Left lobe of liver (tissue), 2 donors: Measurements from ENCODE around the gene ZNF438. TPM values are rescaled to one million over a fixed set of nuclear protein-coding genes. Genes with fewer than 3 reads are reported as not detected.

Experiments used
- ATAC-seq: fragments of 200-7000 bp; cut with Tn5 transposase; one replicate; pipeline ENCODE4 v1.9.1; 2020; ENCODE audit warnings: mild to moderate bottlenecking, moderate library complexity
- DNase-seq: peaks from one replicate; pipeline ENCODE4 v3.0.0-alpha.2; 2020; ENCODE audit warnings: low spot score
- total RNA-seq: library from RNA; stranded (reverse); gene quantifications from one replicate; pipeline ENCODE4 v1.2.1, GENCODE V29; 2021
- donor health status: DM: no; HTN: no; CAD: no; lungs with moderate emphysema.
- donor health status: DM: no; HTN: yes; CAD: no.

The ZNF438 gene
- total RNA-seq, 1 donor from 2014 or later, result 1.9 TPM

DNA sequence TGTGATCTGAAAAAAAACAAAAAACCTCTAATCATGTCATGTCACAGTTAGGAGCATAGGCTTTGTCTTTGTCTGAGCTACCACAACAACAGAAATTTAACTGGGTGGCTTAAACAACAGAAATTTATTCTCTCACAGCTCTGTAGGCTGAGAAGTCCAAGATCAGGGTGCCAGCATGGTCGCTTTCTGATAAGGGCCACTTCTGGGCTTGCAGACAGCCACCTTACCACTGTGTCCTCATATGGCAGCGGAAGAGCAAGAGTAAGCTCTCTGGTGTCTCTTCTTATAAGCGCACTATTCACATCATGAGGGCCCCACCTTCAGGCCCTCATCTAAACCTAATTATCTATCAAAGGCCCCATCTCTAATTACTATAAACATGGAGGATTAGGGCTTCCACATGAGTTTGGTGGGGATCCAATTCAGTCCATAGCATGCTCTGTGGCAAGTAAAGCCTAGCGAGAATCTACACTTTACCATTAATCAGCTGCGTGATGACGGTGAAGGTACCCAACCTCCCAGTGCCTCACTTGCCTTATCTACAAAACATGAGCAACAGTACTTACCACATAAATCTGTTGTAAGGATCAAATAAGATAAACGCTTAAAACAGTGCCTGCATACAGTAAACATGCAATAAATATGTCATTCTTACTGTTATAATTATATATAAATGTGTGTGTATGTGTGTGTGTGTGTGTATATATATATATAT is 17.3 kb downstream of the ZNF438 start:
- no peak for ATAC-seq
- DNase-seq, result no peak

DNA sequence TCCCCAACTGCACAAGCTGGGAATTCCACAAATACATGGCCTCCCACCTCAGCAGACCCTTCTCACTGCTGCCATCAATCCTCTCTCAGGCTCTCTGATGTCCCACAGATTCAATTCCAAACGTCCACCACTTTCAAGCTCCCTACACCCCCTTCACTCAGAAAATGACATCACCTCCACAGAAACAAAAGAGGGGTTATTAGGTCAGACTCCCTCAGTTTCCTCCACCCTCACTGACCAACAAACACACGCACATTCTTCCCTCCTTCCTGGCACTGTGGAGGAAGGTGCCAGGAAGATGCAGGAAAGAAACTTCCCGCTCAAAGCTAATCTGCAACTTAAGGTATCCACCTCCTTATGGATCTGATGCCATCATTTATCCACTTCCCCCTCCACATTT is 18.3 kb downstream of the ZNF438 start:
- no peak for ATAC-seq
- no peak for DNase-seq

DNA sequence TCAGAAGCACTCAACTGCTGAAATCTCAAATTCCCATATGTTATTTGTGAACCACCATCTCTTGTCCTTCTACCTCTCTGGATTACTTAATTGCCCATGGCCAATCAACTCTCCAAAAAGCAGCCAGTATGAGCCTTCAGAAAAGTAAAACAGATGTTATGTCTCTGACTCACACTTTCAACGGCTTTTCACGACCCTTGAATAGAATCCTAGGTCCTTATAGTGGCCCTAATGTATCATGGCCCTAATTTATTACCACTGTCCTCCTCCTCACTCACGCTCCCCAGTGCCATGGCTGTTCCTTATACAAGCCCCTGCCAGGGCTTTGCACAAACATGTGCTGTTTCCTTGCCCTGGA is 20.0 kb downstream of the ZNF438 start:
- no peak for ATAC-seq
- no peak for DNase-seq

DNA sequence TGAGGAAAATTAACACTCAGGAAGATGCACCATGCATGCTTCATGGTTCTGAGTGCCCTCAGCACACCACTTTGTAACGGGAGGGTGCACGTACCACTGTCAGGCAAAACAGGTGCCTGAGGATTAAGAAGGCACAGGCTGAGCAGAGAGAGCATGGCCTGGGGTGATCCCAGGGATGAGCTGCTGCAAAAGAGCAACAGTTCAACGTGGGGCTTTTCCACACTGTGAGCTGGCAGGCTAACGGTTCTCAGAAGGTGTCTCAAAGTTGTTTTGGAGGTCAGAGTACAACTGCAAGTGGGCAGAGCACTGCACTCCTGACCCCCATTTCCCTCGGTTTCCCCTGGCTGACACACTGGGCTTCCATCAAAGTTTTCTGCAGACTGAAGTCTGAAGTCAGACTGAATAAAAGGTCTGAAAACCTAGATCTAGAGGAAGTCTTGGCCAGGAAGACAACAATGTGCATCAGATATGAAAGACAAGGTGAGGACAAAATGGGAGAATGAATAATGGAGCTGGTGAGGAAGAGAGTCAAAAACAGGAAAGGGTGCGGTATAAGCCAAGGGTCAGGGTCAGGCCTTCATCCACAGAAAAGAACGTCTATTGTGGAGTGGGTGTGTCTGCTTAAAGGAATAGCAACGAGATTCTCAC is 20.5 kb downstream of the ZNF438 start:
- DNase-seq (no peak), ATAC-seq (peak; percentile 70)

DNA sequence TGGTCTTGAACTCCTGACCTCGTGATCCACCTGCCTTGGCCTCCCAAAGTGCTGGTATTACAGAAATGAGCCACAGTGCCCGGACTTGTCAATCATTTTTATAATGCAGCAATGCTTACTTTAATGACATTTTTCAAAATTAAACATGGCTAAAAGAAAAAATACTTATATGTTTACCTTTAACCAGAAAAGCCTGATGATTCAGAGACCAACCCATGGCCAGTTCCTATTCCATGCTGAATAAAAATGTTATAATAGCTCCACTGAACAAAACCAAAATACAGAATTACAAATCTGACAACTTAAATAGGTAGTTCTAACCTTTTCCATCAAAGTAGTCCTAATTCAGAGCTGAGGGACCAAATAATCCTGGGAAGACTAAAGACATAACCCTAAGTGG is 21.6 kb downstream of the ZNF438 start:
- ATAC-seq, result no peak
- no peak for DNase-seq

DNA sequence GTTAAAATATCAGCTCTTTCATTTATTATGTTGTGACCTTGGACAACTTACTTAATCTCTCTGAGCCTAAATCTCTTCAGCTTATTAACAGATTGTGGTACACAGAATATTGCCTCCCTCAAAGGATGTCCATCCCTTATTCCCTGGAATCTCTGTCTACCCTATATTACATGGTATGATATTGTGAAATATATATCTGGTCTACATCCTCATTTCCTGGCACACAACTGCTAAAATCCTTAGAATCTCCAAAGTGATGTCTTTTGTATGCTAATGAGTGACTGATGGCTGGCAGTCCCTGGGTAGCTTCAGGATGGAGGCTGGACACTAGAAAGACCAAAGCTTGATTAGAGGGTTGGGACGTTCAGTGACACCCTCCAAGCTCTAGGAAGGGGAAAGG is 25.8 kb downstream of the ZNF438 start:
- no peak for DNase-seq
- no peak for ATAC-seq

DNA sequence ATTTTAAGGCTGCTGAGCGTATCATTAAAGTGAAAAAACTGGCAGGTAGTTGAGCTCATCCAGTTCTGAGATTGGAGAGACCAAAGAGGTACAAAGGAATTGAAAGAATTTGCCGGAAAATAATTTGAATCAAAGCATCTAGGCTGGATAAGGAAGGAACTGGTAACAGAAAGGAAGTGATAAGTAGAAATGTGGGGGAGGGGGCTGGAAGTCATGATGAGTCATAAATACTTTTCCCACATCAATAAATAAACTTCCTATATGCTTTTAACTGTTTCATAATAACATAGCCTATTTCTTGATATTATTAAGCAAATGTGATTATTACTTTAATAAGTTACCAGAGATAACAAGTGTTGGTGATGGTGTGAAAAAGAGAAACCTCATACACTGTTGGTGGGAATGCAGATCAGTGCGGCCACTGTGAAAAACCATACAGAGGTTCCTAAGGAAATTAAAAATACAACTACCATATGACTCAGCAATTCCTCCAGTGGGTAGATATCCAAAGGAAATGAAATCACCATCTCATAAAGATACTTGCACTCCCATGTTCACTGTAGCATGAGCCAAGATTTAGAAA is 27.0 kb downstream of the ZNF438 start:
- ATAC-seq, result peak; percentile 39
- DNase-seq, result no peak

DNA sequence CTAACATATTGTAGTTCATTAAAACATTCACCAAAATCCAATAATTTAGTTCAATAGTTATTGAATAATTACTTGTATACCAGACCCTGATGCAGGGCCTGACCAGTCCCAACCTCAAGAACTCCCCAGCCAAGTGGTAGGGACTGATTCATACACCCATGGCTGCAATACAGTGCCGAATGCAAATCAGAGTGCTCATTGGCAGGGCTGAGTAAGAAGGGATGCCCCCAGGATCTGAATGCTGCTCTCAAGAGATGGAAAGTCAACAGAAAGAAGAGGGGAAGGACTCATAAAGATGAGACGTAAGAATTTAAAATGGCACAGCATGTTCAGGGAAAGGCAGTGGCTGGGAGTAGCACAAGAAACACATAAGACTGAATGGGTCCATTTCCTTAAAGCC is 29.9 kb downstream of the ZNF438 start:
- ATAC-seq (no peak), DNase-seq (no peak)

DNA sequence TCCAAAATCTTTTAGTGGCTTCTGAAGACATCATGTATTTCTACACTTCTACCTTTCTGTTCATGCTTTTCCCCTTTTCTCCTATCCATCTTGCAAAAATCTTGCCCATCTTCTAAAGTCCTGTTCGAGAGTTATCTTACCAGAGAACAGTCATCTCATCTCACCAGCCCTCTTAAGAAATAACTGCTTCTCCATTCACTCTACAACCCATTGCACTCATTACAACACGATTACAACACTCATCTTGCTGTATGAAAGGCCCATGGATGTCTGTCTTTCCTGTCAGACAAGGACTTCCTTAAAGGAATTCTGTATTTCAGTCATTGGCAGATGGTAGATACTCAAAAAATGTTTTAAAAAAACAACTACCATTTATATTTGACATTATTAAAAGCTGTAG is 30.8 kb downstream of the ZNF438 start:
- DNase-seq (no peak), ATAC-seq (no peak)

DNA sequence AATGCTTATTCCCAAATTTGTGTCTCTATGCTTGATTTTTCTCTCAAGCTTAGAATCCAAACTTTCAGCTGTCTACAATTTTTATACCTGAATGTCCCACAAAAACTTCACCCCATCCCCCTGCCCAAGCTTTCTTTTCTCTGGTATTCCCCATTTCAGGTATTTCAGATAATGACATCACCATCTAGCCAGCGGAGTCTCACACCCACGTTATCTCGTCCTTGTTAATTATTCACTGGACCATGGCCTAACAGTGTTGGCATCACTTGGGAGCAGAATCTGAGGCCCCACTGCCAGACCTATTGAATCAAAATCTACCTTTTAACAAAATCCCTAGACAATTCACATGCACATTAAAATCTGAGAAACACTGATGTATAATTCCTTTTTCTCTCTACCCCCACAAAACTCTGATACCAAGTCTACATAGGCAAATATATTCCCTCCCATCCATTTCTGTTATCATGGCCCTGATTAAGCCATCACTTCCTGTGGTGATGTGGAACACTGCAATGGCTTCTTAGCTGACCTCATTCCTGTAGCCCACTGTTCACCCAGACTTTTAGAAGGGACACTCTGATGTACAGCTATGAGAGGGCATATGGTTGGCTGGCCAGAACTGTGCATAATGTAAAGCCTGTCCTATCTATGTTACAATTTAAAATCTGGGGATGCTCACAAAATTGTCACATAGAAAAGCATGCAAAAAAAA is 31.4 kb downstream of the ZNF438 start:
- ATAC-seq, result peak; percentile 75
- DNase-seq, result no peak

DNA sequence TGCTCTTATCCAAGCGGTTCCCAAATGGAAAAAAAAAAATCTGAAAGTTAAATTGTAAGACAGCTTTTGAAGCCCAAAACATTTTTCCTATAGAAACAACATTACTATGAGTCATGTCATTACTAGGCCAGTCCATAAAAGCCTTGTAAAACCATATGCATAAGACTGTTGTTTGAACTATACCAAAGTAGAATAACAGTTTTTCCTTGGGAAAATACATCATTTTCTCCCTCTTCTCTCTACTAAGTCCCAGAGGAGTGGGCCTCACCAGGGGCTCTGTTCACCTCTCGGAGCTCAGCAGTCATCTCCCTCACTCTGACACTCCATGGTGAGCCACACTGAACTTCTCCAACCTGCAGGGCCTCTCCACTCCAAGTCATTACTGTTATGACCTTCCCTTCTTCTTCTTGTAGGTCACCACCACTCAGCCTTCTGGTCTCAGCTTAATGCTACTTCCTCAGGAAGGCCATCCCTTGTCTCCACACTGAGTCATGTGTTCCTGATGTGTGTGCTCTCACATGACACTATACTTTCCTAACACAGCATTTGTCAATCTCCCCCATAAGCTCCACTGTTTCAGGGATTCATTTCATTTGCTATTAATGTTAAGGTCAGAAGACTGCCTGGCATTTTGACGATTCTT is 32.5 kb downstream of the ZNF438 start:
- DNase-seq (no peak), ATAC-seq (peak; percentile 67)

DNA sequence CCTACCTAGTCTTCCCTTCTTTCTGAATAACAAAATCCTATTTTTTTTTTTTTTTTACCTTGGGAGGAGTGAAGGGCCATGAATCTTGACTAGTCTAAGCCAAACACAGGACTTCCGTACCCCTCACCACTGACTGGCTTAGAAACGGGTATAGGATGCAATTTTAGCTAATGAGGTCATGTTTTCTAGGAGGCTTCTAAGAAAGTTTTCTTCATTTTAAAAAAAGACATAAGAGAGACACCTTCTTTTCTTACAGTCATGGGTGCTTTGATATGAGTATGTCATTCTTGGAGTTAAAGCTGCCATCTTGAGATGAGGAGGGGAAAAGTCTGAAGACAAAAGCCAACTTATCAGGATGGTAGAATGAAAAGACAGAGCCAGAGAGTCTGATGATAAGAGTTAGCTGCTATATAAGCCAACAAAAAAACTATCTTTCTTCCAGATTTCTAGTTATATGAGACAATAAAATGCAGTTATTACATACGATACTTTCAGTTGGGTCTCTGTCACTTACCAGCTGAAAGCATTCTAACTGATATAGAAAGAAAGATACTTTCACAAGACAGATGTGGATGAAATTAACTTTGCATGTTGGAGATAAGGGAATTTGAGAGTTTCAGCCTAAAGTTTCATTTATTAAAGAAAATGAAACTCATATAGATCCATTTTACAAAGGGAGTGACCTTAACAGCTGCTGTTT is 34.0 kb downstream of the ZNF438 start:
- no peak for DNase-seq

DNA sequence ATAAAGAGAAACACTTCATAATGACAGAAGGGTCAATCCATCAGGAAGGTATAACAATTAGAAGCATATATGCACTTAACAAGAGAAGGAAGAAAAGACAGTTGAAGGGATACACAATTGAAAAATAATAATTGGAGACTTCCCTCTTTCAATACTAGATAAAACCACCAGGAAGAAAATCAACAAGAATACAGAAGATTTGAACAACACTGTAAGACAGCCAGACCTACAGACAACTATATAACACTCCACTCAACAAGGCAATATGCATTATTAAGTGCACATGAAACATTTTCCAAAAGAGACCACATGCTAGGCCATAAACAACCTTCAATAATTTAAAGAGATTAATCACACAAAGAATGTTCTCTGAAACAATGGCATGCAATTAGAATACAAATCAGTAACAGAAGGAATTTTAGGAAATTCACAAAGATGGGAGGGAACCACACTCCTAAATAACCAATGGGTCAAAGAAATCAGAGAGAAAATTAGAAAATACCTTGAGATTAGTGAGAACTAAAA is 35.1 kb downstream of the ZNF438 start:
- no peak for ATAC-seq
- DNase-seq, result no peak

More for the DNA sequence above, 34.0 kb downstream of the ZNF438 start:
- no peak for ATAC-seq

DNA sequence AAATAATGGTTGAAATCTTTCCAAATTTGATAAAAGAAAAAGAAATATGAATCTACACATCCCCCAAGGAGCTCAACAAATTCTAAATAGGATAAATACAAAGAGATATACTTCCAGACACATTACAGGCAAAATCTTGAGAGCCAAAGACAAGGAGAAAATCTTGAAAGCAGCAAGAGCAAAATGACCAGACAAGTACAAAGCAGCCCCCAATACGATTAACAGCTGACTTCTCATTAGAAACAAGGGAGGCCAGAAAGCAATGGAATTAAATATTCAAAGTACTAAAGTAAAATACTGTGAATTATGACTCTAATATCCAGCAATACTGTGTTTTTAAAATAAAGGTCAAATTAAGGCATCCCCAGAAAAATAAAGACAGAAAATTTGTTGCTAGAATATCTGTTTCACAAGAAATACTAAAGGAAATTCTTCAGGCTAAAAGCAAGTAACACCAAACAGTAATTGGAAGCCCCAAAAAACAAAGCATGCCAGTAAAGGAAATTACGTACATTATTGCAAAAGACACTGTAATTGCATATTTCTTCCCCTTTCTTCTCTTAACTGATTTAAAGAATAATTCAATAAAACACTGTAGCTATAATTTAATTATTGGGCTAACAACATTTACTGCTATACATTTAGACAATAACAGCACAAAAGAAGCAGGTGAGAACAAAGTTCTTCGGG is 36.4 kb downstream of the ZNF438 start:
- DNase-seq, result no peak
- ATAC-seq, result no peak

DNA sequence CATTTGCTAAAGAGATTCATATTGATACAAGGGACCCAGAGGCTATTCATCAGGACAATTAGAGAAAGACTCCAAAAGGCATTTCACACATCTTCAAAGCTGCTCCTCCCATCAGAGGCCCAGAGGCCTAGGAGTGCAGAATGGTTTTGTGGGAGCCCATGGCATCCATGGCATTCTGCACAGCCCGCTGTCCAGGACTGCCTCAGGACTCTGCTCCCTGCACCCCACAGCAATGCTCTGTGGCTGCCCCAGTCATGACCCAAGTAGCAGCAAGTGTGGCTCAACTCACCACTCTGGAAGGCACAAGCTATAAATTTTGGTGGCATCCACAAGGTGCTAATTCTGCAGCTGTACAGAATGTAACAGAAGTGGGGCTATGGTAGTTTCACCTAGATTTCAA is 38.5 kb downstream of the ZNF438 start:
- DNase-seq (no peak), ATAC-seq (no peak)

DNA sequence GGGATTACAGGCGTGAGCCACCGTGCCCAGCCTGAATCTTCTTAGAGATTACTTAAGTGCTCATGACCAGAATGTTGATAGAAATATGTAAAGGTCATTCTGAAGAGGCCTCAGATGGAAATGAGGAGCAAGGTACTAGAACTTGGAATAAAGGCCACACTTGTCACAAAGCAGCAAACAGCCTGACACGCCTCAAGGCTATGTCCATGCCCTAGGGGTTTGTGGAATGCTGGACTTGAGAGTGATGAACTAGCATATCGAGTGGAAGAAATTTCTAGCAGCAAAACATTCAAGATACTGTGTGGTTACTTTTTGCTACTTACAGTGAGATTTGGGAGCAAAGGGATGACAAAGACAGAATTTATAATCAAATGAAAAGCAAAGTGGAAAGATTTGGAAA is 39.0 kb downstream of the ZNF438 start:
- DNase-seq (no peak), ATAC-seq (no peak)

DNA sequence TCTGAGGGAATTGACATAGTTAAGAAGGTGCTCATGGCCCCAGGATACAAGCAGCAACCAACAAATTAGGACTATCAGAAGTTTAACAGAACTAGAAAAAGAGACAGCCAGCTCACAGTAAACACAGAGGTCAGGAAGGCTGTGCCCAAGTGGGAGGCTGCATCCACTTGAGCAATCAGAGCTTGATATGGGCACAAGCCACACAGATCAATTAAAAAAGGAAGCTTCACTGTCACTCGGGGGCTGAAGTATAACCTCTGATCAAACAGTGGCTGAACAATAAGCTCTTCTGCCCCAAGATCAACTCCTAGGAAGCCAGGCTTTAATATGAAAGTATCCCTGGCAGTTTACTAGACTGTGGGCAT is 40.0 kb downstream of the ZNF438 start:
- ATAC-seq, result peak; percentile 94

DNA sequence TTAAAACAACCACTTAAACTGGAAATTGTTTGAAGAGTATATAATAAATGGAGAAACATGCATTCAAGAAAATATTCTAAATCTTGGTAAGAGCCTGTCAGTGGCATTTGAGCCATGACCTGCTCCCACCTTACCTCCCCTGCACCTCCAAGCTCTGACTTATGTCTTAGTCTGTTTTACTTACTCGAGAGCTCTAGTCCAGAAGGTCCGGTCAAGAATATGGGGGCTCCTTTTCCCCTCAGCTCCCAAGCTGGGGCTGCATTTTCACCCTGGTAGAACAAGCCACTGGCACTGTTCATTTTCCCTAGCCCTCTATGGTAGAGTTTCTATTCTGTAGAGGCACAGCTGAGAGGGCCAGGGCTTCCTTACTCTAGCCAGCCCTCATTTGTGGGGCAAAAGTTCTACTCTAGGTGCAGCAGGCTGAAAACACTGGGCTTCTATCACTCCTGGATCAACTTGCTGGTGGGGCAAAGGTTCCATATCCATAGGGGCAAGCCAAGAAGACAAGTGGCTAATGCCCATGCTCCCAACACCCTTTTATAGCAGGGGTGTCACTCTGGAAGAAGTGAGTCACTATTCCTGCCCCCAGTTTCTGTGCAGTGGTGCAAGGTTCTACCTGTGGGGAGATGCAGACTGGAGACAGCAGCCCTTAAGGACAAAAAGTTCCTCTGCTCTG is 40.6 kb downstream of the ZNF438 start:
- no peak for DNase-seq

More for the DNA sequence above, 40.0 kb downstream of the ZNF438 start:
- peak; percentile 60 for DNase-seq

DNA sequence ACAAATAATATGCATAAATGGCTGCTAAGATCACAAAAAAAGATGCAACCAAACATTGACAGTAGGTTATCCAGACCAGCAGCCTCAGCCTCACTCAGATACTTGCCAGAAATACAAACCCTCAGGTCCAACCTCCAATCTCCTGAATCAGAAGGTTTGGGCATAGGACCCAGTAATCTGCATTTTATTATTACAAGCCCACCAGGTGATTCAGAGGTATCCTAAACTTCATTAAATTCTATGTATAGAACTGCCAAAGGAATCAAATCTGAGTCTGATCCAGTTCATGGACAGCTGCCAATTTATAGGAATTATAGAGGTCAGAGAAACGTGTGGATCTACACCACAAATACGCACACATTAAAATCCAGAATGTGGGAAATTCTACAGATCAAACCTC is 41.3 kb downstream of the ZNF438 start:
- DNase-seq (no peak), ATAC-seq (no peak)

More for the DNA sequence above, 40.6 kb downstream of the ZNF438 start:
- ATAC-seq, result peak; percentile 65
